H9 (cell line): ENCODE data around the gene CYBA. TPM values are rescaled to one million over a fixed set of nuclear protein-coding genes. Genes with fewer than 3 reads are reported as not detected.

Experiments used
- DNase-seq: peaks from one replicate; pipeline ENCODE4 v3.0.0-alpha.2; 2017
- H2AFZ ChIP-seq: one replicate; pipeline ENCODE4 v1.6.1; 2013; ENCODE audit warnings: mild to moderate bottlenecking, low read length, control low read depth, moderate library complexity
- H2AK5ac ChIP-seq: 2 replicates; pipeline ENCODE4 v1.6.1; 2013; ENCODE audit warnings: low read length, control low read depth, mixed read lengths; ENCODE audit not compliant: insufficient read length
- H2BK120ac ChIP-seq: one replicate; pipeline ENCODE4 v1.6.1; 2013; ENCODE audit warnings: low read depth, mild to moderate bottlenecking, low read length, control low read depth, inconsistent platforms; ENCODE audit not compliant: poor library complexity, severe bottlenecking
- H2BK12ac ChIP-seq: 2 replicates; pipeline ENCODE4 v1.6.1; 2013; ENCODE audit warnings: low read length, control low read depth, mixed read lengths, low read depth; ENCODE audit not compliant: insufficient read length
- H2BK15ac ChIP-seq: 2 replicates; pipeline ENCODE4 v1.6.1; 2013; ENCODE audit warnings: low read depth, low read length, control low read depth
- H2BK20ac ChIP-seq: one replicate; pipeline ENCODE4 v1.6.1; 2013; ENCODE audit warnings: low read depth, mild to moderate bottlenecking, low read length, control low read depth, inconsistent platforms; ENCODE audit not compliant: poor library complexity, severe bottlenecking
- H2BK5ac ChIP-seq: 2 replicates; pipeline ENCODE4 v1.6.1; 2013; ENCODE audit warnings: low read length, control low read depth, mixed read lengths; ENCODE audit not compliant: insufficient read length
- H3K14ac ChIP-seq: 2 replicates; pipeline ENCODE4 v1.6.1; 2013; ENCODE audit warnings: low read length, control low read depth; ENCODE audit not compliant: insufficient read depth
- H3K18ac ChIP-seq: 2 replicates; pipeline ENCODE4 v1.6.1; 2013; ENCODE audit warnings: low read depth, mild to moderate bottlenecking, mixed read lengths, low read length, control low read depth; ENCODE audit not compliant: insufficient read length
- H3K23ac ChIP-seq: 2 replicates; pipeline ENCODE4 v1.6.1; 2013; ENCODE audit warnings: low read length, control low read depth, mixed read lengths, low read depth; ENCODE audit not compliant: insufficient read length
- H3K23me2 ChIP-seq: 2 replicates; pipeline ENCODE4 v1.6.1; 2013; ENCODE audit warnings: low read depth, mild to moderate bottlenecking, mixed read lengths, low read length, control low read depth; ENCODE audit not compliant: insufficient read length, poor library complexity, severe bottlenecking
- H3K27ac ChIP-seq: 2 replicates; pipeline ENCODE4 v1.5.1; 2013; ENCODE audit warnings: low read length, control low read depth, mixed read lengths, low read depth; ENCODE audit not compliant: insufficient read length
- H3K27me3 ChIP-seq: 2 replicates; pipeline ENCODE4 v1.6.1; 2013; ENCODE audit warnings: low read length, control low read depth, inconsistent platforms; ENCODE audit not compliant: insufficient read depth
- H3K4ac ChIP-seq: 2 replicates; pipeline ENCODE4 v1.6.1; 2013; ENCODE audit warnings: low read depth, mild to moderate bottlenecking, control low read depth, inconsistent platforms, low read length, moderate library complexity
- H3K4me1 ChIP-seq: 2 replicates; pipeline ENCODE4 v1.6.1; 2013; ENCODE audit warnings: low read length, control low read depth, inconsistent platforms; ENCODE audit not compliant: insufficient read depth
- H3K4me2 ChIP-seq: 2 replicates; pipeline ENCODE4 v1.6.1; 2013; ENCODE audit warnings: low read length, control low read depth, mixed read lengths; ENCODE audit not compliant: insufficient read length, insufficient read depth
- H3K56ac ChIP-seq: 2 replicates; pipeline ENCODE4 v1.6.1; 2013; ENCODE audit warnings: low read depth, mild to moderate bottlenecking, mixed read lengths, low read length, control low read depth; ENCODE audit not compliant: insufficient read length
- H3K79me1 ChIP-seq: 2 replicates; pipeline ENCODE4 v1.6.1; 2013; ENCODE audit warnings: low read depth, mild to moderate bottlenecking, moderate library complexity, low read length, control low read depth, inconsistent platforms; ENCODE audit not compliant: insufficient read depth, poor library complexity, severe bottlenecking
- H3K79me2 ChIP-seq: 2 replicates; pipeline ENCODE4 v1.6.1; 2013; ENCODE audit warnings: low read length, control low read depth, inconsistent platforms; ENCODE audit not compliant: insufficient read depth
- H3K9ac ChIP-seq: 2 replicates; pipeline ENCODE4 v1.6.1; 2013; ENCODE audit warnings: low read length, control low read depth, mixed read lengths; ENCODE audit not compliant: insufficient read length; ENCODE audit errors: extremely low read depth
- H3K9me3 ChIP-seq: one replicate; pipeline ENCODE4 v1.6.1; 2013; ENCODE audit warnings: low read depth, low read length, inconsistent platforms; ENCODE audit not compliant: control insufficient read depth
- H3T11ph ChIP-seq: one replicate; pipeline ENCODE4 v1.6.1; 2013; ENCODE audit warnings: mild to moderate bottlenecking, low read length, control low read depth, inconsistent platforms
- H4K20me1 ChIP-seq: one replicate; pipeline ENCODE4 v1.6.1; 2013; ENCODE audit not compliant: control insufficient read depth, insufficient read length, insufficient read depth
- H4K5ac ChIP-seq: 2 replicates; pipeline ENCODE4 v1.6.1; 2013; ENCODE audit warnings: low read depth, mild to moderate bottlenecking, mixed read lengths, low read length, control low read depth; ENCODE audit not compliant: insufficient read length
- H4K8ac ChIP-seq: replicated peaks from 2 replicates; pipeline ENCODE4 v1.6.1; 2013; ENCODE audit warnings: low read length, control low read depth, mixed read lengths, low read depth; ENCODE audit not compliant: insufficient read length
- H4K91ac ChIP-seq: 2 replicates; pipeline ENCODE4 v1.6.1; 2013; ENCODE audit warnings: low read depth, mild to moderate bottlenecking, moderate library complexity, mixed read lengths, low read length, control low read depth; ENCODE audit not compliant: insufficient read length
- H3K27ac Mint-ChIP-seq, 3 experiments: 2 replicates in 2 of 3; 3 replicates in 1 of 3; pipeline ENCODE4 v1.8.0; 2020 to 2021; ENCODE audit warnings: mixed read lengths in 3 of 3, mild to moderate bottlenecking in 1 of 3, moderate library complexity in 1 of 3
- H3K27me3 Mint-ChIP-seq: 2 replicates; pipeline ENCODE4 v1.8.0; 2021; ENCODE audit warnings: low read depth, mild to moderate bottlenecking, moderate library complexity, mixed read lengths
- H3K36me3 Mint-ChIP-seq, 3 experiments: 2 replicates in 2 of 3; 3 replicates in 1 of 3; pipeline ENCODE4 v1.8.0; 2020 to 2021; ENCODE audit warnings: low read depth in 3 of 3, mixed read lengths in 3 of 3; ENCODE audit not compliant: insufficient read depth in 1 of 3
- H3K4me1 Mint-ChIP-seq, 2 experiments: 2 replicates each; pipeline ENCODE4 v1.8.0; 2020; ENCODE audit warnings: mixed read lengths in 2 of 2
- H3K4me3 Mint-ChIP-seq, 2 experiments: 2 replicates in 1 of 2; 3 replicates in 1 of 2; pipeline ENCODE4 v1.8.0; 2020 to 2021; ENCODE audit warnings: mild to moderate bottlenecking in 2 of 2, mixed read lengths in 2 of 2, moderate library complexity in 1 of 2
- H3K9me3 Mint-ChIP-seq, 2 experiments: 2 replicates in 1 of 2; 3 replicates in 1 of 2; pipeline ENCODE4 v1.8.0; 2020; ENCODE audit warnings: mild to moderate bottlenecking in 2 of 2, mixed read lengths in 2 of 2, moderate library complexity in 1 of 2
- CTCF ChIP-seq: fragments of 200-600 bp; sonication (generic); conservative IDR thresholded peaks from 3 replicates; pipeline ENCODE4 v1.8.0; 2021; ENCODE audit warnings: antibody characterized with exemption, mild to moderate bottlenecking
- WGBS: extraction: QIAGEN DNeasy Blood & Tissue Kit; methylation state at CpG from one replicate; pipeline ENCODE4 v1.1.7; 2013; ENCODE audit warnings: missing lambda C conversion rate, low lambda C conversion rate, mixed read lengths; ENCODE audit not compliant: insufficient read length; ENCODE audit errors: extremely low coverage; 5-methylcytosine and 5-hydroxymethylcytosine counted together
- total RNA-seq: library from RNA; stranded (reverse); gene quantifications from 2 replicates; pipeline ENCODE4 v1.2.1, GENCODE V29; 2021

The CYBA gene
- total RNA-seq, 1 experiment from 2014 or later = 153 TPM

GRCh38 chr16:88658714-88659113 is 7.9 kb upstream of the CYBA start:
- H2AFZ ChIP-seq = no peak overlapping the region
- H2BK5ac ChIP-seq = no peak overlapping the region
- H3K27ac ChIP-seq = no peak overlapping the region
- H3K4me1 ChIP-seq = peaks cover 3% of the 10 kb centered on the region; the same call in 1 of the 2 replicates
- Mint-ChIP-seq H3K4me1 (peaks cover 9 to 15% of the 10 kb centered on the region in 2 experiments), H3K9me3 (no peaks in the 10 kb centered on the region), H3K27me3 (no peaks in the 10 kb centered on the region; the same call in 1 of the 2 replicates), H3K36me3 (peaks cover 9 to 28% (median 24%) of the 10 kb centered on the region in 3 experiments), H3K4me3 (no peak overlapping the region), H3K27ac (peak overlapping the region in 2 of 3 experiments; percentile 21 to 79; a peak in 4 of 7 replicates)
- no peaks in the 10 kb centered on the region for H3K27me3 ChIP-seq
- H3K4ac ChIP-seq = no peak overlapping the region
- H3K79me2 ChIP-seq = peaks cover 22% of the 10 kb centered on the region; the same call in 1 of the 2 replicates
- H3K14ac ChIP-seq = no peak overlapping the region
- H2BK120ac ChIP-seq = no peak overlapping the region
- H2BK15ac ChIP-seq = no peak overlapping the region
- no peaks in the 10 kb centered on the region for H3K9me3 ChIP-seq
- no peak for DNase-seq
- no peak overlapping the region for H3K56ac ChIP-seq
- no peak overlapping the region for H2AK5ac ChIP-seq
- WGBS = no CpG with 5 or more reads among the region's 15 CpGs
- H2BK20ac ChIP-seq = no peak overlapping the region
- H2BK12ac ChIP-seq = no peak overlapping the region
- H4K5ac ChIP-seq = no peak overlapping the region
- H3K9ac ChIP-seq = no peak overlapping the region
- peaks cover 7% of the 10 kb centered on the region for H3K23me2 ChIP-seq
- TF ChIP-seq CTCF = no peak
- H3K23ac ChIP-seq = no peak overlapping the region
- H4K20me1 ChIP-seq = no peaks in the 10 kb centered on the region
- no peak overlapping the region for H3K4me2 ChIP-seq
- H3K18ac ChIP-seq = no peak overlapping the region
- peaks cover 3% of the 10 kb centered on the region for H3K79me1 ChIP-seq
- H3T11ph ChIP-seq = no peak overlapping the region
- no peak overlapping the region for H4K8ac ChIP-seq
- H4K91ac ChIP-seq = no peak overlapping the region
